Loucy (cell line): Measurements from ENCODE around the gene ITPK1.

Experiments used
- H2AFZ ChIP-seq: fragments of 200-600 bp; sonication (generic); 2 replicates; pipeline ENCODE4 v1.6.0; 2016; ENCODE audit warnings: antibody characterized with exemption, mild to moderate bottlenecking, low read length, moderate library complexity
- H3F3A ChIP-seq: fragments of 200-600 bp; 2 replicates; pipeline ENCODE4 v1.6.0; 2016; ENCODE audit warnings: antibody characterized with exemption, low read depth, mild to moderate bottlenecking
- H3K27me3 ChIP-seq: fragments of 200-600 bp; sonication (generic); 2 replicates; pipeline ENCODE4 v1.6.1; 2014; ENCODE audit warnings: low read length, mild to moderate bottlenecking; ENCODE audit not compliant: insufficient read depth, poor library complexity, severe bottlenecking
- H3K36me3 ChIP-seq: fragments of 200-600 bp; sonication (generic); 2 replicates; pipeline ENCODE4 v1.6.1; 2016; ENCODE audit warnings: low read length; ENCODE audit not compliant: insufficient read depth
- H3K4me1 ChIP-seq: fragments of 200-600 bp; sonication (generic); 2 replicates; pipeline ENCODE4 v1.5.1; 2014; ENCODE audit warnings: low read length, mild to moderate bottlenecking; ENCODE audit not compliant: insufficient read depth, poor library complexity, severe bottlenecking
- H3K4me2 ChIP-seq: fragments of 200-600 bp; sonication (generic); 2 replicates; pipeline ENCODE4 v1.6.0; 2014; ENCODE audit warnings: antibody characterized with exemption, low read length, low read depth, mild to moderate bottlenecking; ENCODE audit not compliant: poor library complexity, severe bottlenecking
- H3K4me3 ChIP-seq: fragments of 200-600 bp; sonication (generic); 2 replicates; pipeline ENCODE4 v1.5.1; 2014; ENCODE audit warnings: low read length, mild to moderate bottlenecking, mixed read lengths; ENCODE audit not compliant: poor library complexity, severe bottlenecking
- H3K79me2 ChIP-seq: fragments of 200-600 bp; sonication (generic); 2 replicates; pipeline ENCODE4 v1.6.1; 2014; ENCODE audit warnings: low read length; ENCODE audit not compliant: insufficient read depth
- H3K9ac ChIP-seq: fragments of 200-600 bp; sonication (generic); 2 replicates; pipeline ENCODE4 v1.6.0; 2014; ENCODE audit warnings: mild to moderate bottlenecking, low read depth, low read length, moderate library complexity; ENCODE audit not compliant: poor library complexity, severe bottlenecking
- H3K9me2 ChIP-seq: fragments of 200-600 bp; sonication (generic); replicated peaks from 2 replicates; pipeline ENCODE4 v1.6.1; 2016; ENCODE audit warnings: low read depth, low read length, mixed read lengths
- H3K9me3 ChIP-seq: fragments of 200-600 bp; sonication (generic); 2 replicates; pipeline ENCODE4 v1.6.1; 2014; ENCODE audit warnings: mild to moderate bottlenecking, antibody characterized with exemption, low read length, low read depth; ENCODE audit not compliant: insufficient read depth
- H4K20me1 ChIP-seq: fragments of 200-600 bp; sonication (generic); 2 replicates; pipeline ENCODE4 v1.6.0; 2014; ENCODE audit warnings: antibody characterized with exemption, low read length, mild to moderate bottlenecking; ENCODE audit not compliant: insufficient read depth, poor library complexity, severe bottlenecking
- CTCF ChIP-seq: fragments of 200-600 bp; sonication (generic); conservative IDR thresholded peaks from 2 replicates; pipeline ENCODE4 v1.5.1; 2014; ENCODE audit warnings: mild to moderate bottlenecking, antibody characterized with exemption, low read length
- EZH2phosphoT487 ChIP-seq: fragments of 200-600 bp; IDR thresholded peaks from 2 replicates; pipeline ENCODE4 v1.6.1; 2018; ENCODE audit warnings: antibody characterized with exemption, mild to moderate bottlenecking, moderate library complexity, borderline replicate concordance

ITPK1 gene

GRCh38 chr14:92950193-92950540 lies 165.6 kb downstream of the ITPK1 start:
- Histone ChIP-seq H3K9me3 (no peaks in the 10 kb centered on the region), H3F3A (no peaks in the 10 kb centered on the region), H2AFZ (no peak overlapping the region), H3K4me1 (no peaks in the 10 kb centered on the region), H3K9ac (no peak overlapping the region), H3K4me2 (no peak overlapping the region), H3K27me3 (no peaks in the 10 kb centered on the region), H3K79me2 (no peaks in the 10 kb centered on the region), H3K36me3 (peaks cover 39% of the 10 kb centered on the region; the same call in 1 of the 2 replicates), H4K20me1 (no peaks in the 10 kb centered on the region), H3K4me3 (no peak overlapping the region), H3K9me2 (no peaks in the 10 kb centered on the region)
- TF ChIP-seq CTCF = no peak
- TF ChIP-seq EZH2phosphoT487 = no peak

GRCh38 chr14:92949496-92950192 lies 166.1 kb downstream of the ITPK1 start:
- H3K27me3 ChIP-seq = no peaks in the 10 kb centered on the region
- H3K9me2 ChIP-seq = no peaks in the 10 kb centered on the region
- TF ChIP-seq CTCF (no peak), EZH2phosphoT487 (no peak)
- peaks cover 44% of the 10 kb centered on the region; the same call in 1 of the 2 replicates for H3K36me3 ChIP-seq
- H3K4me1 ChIP-seq = no peaks in the 10 kb centered on the region
- H3F3A ChIP-seq = no peaks in the 10 kb centered on the region
- no peak overlapping the region for H3K4me2 ChIP-seq
- H3K9ac ChIP-seq = no peak overlapping the region
- H3K9me3 ChIP-seq = no peaks in the 10 kb centered on the region
- no peaks in the 10 kb centered on the region for H4K20me1 ChIP-seq
- H3K4me3 ChIP-seq = no peak overlapping the region
- H3K79me2 ChIP-seq = no peaks in the 10 kb centered on the region
- no peak overlapping the region for H2AFZ ChIP-seq

- peaks cover 44% of the 10 kb centered on the region; the same call in 1 of the 2 replicates for H3K36me3 ChIP-seq
- H3K9me3 ChIP-seq = no peaks in the 10 kb centered on the region
- no peaks in the 10 kb centered on the region for H3K9me2 ChIP-seq
- no peaks in the 10 kb centered on the region for H3F3A ChIP-seq
- no peaks in the 10 kb centered on the region for H3K79me2 ChIP-seq
- no peak overlapping the region for H2AFZ ChIP-seq
- no peaks in the 10 kb centered on the region for H3K27me3 ChIP-seq
- H3K4me1 ChIP-seq = no peaks in the 10 kb centered on the region
- H3K4me3 ChIP-seq = no peak overlapping the region
- no peak for TF ChIP-seq CTCF
- TF ChIP-seq EZH2phosphoT487 = no peak
- no peak overlapping the region for H3K9ac ChIP-seq
- no peaks in the 10 kb centered on the region for H4K20me1 ChIP-seq
- H3K4me2 ChIP-seq = no peak overlapping the region
Measured at GRCh38 chr14:92948647-92949046, 167.1 kb downstream of the ITPK1 start.
